Keratinocyte (primary cell): ENCODE results near the gene PTGES2.

ENCODE experiments used
- EZH2 ChIP-seq: IDR thresholded peaks from one replicate; pipeline ENCODE4 v1.6.1; 2012; ENCODE audit warnings: inconsistent platforms, mild to moderate bottlenecking, low read length, moderate library complexity
- TF ChIP-seq, protein P1 (sequence below), 3 experiments: IDR thresholded peaks in 1 of 3; conservative IDR thresholded peaks in 1 of 3; optimal IDR thresholded peaks in 1 of 3; 2 replicates in 2 of 3; 3 replicates in 1 of 3; pipeline versions ENCODE3 to v1.5.1; 2011; ENCODE audit warnings: low read length in 3 of 3, mild to moderate bottlenecking in 3 of 3, moderate library complexity in 2 of 3, control low read depth in 1 of 3, inconsistent platforms in 1 of 3; ENCODE audit not compliant: insufficient read depth in 2 of 3; ENCODE audit errors: extremely low read depth in 1 of 3

DNA sequence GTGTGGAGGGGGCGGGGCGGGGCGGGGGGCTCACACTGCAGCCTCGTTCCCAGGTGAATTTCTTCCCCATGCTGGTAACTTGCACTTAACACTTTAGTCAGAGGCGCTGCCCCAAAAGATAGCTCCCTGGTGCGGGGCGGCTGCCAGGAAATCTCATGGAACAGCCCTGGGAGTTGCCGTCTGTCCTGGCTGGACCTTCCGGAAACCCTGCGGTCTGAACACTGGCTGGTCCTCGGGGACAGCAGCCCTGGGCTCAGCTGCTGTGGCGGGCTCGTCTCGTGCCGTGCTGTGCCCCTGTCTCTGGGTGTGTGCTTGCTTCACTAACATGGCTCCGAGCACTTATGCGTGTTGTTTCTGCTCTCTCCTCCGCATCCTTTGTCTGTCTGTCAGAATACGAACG, 25.8 kb downstream of the PTGES2 start:
- TF ChIP-seq, protein P1, sequence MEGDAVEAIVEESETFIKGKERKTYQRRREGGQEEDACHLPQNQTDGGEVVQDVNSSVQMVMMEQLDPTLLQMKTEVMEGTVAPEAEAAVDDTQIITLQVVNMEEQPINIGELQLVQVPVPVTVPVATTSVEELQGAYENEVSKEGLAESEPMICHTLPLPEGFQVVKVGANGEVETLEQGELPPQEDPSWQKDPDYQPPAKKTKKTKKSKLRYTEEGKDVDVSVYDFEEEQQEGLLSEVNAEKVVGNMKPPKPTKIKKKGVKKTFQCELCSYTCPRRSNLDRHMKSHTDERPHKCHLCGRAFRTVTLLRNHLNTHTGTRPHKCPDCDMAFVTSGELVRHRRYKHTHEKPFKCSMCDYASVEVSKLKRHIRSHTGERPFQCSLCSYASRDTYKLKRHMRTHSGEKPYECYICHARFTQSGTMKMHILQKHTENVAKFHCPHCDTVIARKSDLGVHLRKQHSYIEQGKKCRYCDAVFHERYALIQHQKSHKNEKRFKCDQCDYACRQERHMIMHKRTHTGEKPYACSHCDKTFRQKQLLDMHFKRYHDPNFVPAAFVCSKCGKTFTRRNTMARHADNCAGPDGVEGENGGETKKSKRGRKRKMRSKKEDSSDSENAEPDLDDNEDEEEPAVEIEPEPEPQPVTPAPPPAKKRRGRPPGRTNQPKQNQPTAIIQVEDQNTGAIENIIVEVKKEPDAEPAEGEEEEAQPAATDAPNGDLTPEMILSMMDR (optimal IDR thresholded peaks at IDR 0.05 in 1 of 3, IDR thresholded peaks at IDR 0.05 in 1 of 3, conservative IDR thresholded peaks at IDR 0.05 in 1 of 3; ENCODE audit: extremely low read depth in 1 of 3, insufficient read depth in 2 of 3, low read length in 3 of 3), result no peak
- TF ChIP-seq EZH2, result no peak
